Stimulated activated CD8-positive, alpha-beta memory T cell treated with anti-CD3 and anti-CD28 coated beads, Interleukin-7, amount 100 ng/mL, for 1 hour (primary cell): ENCODE data around the gene SLC25A45.

Experiments used
- DNase-seq, 2 donors: peaks; one replicate each; pipeline ENCODE4 v3.0.0-alpha.2; 2020; ENCODE audit warnings: low read depth in 2 of 2

Gene SLC25A45, protein sequence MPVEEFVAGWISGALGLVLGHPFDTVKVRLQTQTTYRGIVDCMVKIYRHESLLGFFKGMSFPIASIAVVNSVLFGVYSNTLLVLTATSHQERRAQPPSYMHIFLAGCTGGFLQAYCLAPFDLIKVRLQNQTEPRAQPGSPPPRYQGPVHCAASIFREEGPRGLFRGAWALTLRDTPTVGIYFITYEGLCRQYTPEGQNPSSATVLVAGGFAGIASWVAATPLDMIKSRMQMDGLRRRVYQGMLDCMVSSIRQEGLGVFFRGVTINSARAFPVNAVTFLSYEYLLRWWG

DNA sequence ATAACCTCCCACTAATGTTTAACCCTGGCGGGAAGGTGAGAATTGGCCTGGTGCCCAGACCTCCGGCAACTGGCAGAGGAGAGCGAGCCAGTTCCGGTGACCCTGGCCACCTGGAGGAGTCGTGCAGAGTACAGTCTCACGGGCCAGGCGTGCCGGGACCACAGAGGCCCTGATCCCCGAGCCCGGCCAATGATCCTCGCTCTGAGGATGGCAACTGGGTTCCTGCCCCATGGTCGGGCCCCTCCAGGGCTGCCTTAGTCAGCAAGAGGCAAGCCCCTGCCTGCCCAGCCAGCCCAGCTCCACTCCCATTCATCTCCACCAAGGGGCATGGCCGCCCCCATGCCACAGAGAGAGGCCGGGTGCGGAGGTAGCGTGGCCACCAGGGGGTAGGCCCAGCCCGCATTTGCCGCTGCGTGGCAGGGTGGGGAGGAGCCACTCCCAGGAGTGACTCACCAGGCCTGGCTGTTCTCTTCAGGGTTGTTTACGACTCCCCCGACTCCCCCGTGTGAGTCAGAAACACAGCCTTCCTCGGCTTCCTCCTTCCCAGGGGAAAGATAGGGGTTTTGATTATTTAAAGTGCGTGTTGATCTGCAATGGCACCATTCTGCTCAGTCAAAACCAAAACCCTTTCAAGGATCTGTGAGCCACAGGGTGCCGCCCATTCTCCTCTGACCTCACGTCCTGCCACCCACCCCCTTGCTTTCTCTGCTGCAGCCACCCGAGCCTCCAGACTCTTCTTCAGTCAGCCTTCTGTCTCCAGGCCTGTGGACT lies at the start of gene SLC25A45:
TSS of gene SLC25A45 (minus strand) at position 614 of the 771 bp plus-strand sequence. CDS start 695 bp downstream, outside the sequence.
- peak; percentile 78 to 81 for DNase-seq

DNA sequence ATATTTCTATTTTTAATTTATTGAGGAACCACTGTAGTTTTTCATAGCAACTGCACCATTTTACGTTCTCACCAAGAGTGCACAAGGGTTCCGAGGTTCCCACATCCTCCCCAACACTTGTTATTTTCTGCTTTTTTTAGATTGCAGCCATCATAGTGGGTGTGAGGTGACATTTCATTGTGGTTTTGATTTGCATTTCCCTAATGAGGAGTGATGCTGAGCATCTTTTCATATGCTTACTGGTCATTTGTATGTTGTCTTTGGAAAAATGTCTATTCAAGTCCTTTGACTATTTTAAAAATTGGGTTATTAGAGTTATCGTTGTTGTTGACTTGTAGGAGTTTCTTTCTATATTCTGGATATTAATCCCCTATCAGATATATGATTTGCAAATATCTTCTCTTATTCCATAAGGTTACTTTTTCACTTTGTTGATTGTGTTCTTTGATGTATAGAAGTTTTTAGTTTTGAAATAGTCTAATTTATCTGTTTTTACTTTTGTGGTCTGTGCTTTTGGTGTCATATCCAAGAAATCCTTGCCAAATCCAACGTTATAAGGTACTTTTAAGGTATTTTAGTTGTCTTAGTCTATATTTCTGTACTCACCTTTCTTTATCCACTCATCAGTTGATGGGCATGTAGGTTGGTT lies 49.1 kb upstream of the SLC25A45 start:
- no peak for DNase-seq

DNA sequence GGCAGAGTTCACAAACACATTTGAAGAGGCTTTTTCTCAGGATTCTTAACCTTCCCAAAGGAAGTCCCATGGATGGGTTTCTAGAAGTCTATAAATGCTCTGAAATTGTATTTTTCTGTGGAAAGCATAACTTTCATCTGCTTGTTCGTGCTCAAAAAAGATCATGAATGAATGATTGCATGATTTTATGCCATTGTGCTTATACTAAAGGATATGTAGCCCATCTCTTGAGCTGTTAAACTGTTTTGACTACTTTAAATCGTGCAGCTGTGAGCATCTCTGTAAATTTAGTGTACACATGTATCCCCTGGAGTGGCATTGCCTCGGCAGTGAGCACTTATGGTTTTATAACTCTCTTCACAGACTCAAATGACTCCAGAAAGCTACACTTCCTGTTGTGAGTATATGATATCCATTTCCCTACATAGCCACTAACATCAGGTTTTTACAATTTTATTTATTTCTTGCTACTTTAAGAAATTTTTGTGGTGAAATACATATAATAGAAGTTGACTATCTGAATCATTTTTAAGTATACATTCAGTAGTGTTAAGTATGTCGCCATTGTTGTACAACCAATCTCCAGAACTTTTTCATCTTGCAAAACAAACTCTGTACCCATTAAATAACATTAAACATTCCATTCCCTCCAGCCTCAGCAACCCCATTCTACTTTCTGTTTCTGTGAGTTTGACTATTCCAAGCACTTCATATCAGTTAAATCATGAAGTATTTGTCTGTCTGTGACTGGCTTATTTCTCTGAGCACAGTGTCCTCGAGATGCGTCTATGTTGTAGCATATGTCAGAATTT lies 48.2 kb upstream of the SLC25A45 start:
- no peak for DNase-seq

DNA sequence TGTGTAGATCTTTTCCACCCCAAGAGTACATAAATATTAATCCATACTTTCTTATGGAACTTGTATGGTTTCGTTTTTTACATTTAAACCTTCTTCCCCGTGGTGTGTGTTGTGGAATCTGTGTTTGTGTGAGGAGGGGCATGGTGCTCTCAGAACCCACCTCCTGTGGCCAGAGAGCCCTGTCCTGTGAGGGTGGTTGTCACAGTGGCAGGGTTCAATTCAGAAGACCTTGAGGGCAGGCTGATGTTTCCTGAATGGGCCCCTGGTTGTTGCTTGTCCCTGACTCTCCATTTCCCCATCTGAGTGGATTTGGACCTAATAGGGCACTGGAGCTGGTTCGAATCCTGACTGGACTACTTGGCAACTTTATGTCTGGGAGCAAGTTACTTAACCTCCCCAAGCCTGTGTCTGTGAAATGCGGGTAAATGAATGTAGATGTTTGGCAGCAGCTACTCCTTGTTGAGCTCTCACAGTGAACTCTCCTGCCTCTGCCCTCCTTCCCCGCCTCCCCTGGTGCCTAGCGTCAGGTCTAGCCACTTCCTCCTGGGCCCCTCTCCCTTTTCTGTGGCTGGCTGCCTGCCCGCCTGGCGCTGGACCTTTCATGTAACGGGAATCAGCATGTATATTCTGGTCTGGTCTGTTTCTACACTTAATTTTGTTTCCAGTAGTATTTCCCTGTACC lies 47.4 kb upstream of the SLC25A45 start:
- DNase-seq = no peak

DNA sequence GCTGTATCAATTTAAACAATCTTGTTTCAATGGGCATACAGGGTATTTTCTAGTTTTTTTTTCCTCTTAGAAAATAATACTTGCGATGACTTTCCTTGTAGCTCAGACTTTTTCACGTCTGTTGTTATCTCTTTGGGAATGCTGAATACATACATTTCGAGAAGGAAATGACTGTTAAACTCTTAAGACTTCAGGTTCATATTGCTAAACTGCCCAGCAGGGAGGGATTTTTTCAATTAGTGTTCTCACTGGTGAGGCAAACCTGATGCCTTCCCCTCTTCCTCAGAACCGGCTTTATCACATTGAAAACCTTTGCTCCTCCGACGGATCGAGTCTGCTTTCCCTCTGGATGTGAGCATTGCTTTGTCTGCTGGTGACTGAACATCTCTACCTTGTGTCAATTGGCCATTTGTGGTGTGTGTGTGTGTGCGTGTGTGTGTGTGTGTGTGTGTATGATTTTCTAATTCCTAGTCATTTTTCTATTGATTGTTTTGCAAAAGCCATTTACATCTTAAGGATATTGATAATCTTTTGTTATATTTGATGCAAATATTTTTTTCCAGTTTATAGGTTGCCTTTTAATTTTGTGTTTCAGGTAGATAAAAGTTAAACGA lies 46.7 kb upstream of the SLC25A45 start:
- no peak for DNase-seq

DNA sequence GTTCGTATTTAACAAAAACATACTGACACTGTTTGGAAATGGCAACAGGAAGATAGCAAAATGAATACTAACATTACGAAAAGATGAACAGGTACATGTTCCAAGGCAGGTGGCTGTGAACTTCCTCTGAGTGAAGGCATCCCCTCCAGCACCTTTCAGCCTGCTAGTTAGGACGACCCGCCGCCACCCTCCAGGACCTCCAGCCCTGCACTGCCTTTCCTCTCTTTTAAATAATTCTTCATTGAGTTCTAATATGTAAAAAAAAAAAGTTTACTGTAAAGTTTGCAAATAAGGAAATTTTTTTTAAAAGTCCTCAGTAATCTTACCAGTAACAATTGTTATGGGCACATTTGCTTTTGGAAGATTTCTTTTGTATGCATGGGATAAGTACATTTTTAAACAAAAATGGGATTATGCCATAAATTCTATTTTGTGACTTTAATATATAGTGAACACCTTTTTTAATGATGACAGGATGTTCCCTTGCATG lies 46.2 kb upstream of the SLC25A45 start:
- DNase-seq = no peak

DNA sequence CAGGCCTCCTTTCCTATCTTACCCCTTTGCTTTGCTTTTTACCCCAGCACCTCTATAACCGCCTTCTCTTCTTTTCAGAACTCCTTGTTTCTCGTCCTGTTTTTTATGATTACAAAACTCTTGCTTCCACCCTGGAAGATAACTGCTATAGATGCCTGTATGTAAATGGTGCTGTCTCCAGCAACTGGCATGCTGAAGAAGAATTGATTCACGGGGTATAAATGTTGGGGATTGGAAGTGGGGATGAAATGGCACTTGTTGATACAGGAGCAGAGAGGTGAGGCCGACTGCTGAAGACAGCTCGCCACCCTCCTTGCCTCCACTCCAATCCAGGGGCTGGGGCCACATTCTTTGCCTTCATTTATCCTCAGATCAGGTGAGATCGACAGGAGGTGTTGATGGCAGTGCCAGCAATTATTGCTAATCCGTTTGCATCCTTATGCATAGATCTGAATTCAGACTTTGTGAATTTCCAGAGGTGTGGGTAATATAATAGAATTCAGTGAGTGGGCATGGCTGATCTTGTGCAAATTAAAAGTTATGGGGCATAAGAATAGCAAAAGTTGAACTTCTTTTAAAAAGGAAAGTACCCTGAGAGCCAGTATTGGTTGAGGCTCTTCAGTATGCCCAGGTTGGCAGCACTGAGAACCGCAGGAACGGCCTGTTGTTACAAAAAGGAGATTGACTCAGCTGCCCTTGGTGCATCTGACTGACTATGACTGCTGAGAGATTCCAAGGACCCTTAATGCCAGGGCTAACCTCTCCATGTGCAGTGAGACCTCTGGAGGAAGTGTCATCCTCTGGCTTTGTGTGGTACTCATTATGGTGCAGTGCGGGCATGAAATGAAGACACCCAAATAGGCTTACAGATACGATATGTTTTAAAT lies 45.5 kb upstream of the SLC25A45 start:
- no peak for DNase-seq

DNA sequence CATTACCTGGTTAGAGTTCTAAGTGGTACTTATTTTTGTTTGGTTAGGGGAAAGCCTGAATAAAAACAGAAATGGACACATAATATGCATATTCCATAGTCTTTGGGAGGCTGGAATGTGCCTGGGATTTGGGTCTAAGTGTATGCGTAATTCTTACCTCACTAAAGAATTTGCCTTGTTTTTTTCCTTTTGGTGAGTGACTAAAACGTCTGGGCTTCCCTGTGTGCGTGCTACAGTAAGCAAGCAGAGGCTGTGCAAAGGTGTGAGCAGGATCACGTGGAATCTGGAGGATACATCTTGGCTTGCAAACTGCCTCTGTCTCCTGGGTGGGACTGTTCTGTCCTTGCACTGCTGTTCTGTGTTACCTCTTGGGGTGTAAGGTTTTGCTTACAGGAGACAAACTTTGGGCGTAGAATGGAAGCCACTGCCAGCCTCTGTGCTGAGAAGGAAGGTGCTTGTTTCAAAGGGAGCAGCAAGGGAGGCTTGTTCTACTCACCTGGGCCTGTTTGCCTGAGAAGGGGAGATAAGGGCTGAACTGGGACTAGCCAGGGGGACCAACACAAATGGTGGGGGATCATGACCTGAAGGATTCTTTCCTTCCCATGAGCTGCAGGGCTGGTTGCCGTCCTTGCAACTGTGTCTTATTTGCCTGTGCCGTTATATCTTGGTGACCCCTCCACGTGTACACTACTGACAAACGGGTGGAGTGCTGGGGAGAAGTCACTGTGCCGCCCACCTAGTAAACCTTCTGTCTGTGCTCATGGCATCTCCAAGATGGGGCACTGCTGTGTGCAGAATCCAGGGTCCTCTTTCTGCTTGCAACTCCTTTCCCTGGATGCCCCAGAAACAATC lies 44.6 kb upstream of the SLC25A45 start:
- DNase-seq = no peak

DNA sequence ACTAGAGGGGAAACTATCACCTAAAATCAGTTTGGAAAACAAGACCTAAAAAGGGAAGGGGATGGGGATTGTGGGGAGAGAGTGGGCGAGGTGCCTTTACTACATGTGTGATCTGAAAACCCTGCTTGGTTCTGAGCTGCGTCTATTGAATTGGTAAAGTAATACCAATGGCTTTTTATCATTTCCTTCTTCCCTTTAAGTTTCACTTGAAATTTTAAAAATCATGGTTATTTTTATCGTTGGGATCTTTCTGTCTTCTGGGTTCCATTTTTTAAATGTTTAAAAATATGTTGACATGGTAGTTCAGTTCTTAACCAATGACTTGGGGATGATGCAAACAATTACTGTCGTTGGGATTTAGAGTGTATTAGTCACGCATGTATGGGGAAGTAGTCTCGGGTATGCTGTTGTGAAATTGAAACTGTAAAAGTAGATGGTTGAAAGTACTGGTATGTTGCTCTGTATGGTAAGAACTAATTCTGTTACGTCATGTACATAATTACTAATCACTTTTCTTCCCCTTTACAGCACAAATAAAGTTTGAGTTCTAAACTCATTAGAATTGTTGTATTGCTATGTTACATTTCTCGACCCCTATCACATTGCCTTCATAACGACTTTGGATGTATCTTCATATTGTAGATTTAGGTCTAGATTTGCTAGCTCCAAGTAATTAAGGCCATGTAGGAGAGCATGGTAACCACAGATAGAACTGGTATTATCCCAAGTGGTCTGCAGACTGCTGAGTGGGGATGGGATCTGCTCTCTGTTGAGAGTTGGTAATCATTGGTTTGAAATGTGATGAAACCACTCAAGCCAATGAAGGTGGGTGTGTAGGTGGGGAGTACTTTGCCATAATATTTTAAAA lies 43.8 kb upstream of the SLC25A45 start:
- DNase-seq = no peak

DNA sequence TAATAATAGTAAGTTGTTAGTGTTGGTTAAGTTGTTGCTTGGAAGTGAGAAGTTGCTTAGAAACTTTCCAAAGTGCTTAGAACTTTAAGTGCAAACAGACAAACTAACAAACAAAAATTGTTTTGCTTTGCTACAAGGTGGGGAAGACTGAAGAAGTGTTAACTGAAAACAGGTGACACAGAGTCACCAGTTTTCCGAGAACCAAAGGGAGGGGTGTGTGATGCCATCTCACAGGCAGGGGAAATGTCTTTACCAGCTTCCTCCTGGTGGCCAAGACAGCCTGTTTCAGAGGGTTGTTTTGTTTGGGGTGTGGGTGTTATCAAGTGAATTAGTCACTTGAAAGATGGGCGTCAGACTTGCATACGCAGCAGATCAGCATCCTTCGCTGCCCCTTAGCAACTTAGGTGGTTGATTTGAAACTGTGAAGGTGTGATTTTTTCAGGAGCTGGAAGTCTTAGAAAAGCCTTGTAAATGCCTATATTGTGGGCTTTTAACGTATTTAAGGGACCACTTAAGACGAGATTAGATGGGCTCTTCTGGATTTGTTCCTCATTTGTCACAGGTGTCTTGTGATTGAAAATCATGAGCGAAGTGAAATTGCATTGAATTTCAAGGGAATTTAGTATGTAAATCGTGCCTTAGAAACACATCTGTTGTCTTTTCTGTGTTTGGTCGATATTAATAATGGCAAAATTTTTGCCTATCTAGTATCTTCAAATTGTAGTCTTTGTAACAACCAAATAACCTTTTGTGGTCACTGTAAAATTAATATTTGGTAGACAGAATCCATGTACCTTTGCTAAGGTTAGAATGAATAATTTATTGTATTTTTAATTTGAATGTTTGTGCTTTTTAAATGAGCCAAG lies 42.9 kb upstream of the SLC25A45 start:
- DNase-seq = peak; percentile 65 to 69

DNA sequence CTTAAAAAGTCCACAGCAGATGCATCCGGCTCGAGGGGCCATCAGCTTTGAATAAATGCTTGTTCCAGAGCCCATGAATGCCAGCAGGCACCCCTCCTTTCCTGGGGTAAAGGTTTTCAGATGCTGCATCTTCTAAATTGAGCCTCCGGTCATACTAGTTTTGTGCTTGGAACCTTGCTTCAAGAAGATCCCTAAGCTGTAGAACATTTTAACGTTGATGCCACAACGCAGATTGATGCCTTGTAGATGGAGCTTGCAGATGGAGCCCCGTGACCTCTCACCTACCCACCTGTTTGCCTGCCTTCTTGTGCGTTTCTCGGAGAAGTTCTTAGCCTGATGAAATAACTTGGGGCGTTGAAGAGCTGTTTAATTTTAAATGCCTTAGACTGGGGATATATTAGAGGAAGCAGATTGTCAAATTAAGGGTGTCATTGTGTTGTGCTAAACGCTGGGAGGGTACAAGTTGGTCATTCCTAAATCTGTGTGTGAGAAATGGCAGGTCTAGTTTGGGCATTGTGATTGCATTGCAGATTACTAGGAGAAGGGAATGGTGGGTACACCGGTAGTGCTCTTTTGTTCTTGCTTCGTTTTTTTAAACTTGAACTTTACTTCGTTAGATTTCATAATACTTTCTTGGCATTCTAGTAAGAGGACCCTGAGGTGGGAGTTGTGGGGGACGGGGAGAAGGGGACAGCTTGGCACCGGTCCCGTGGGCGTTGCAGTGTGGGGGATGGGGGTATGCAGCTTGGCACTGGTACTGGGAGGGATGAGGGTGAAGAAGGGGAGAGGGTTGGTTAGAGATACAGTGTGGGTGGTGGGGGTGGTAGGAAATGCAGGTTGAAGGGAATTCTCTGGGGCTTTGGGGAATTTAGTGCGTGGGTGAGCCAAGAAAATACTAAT lies 42.0 kb upstream of the SLC25A45 start:
- DNase-seq = no peak

DNA sequence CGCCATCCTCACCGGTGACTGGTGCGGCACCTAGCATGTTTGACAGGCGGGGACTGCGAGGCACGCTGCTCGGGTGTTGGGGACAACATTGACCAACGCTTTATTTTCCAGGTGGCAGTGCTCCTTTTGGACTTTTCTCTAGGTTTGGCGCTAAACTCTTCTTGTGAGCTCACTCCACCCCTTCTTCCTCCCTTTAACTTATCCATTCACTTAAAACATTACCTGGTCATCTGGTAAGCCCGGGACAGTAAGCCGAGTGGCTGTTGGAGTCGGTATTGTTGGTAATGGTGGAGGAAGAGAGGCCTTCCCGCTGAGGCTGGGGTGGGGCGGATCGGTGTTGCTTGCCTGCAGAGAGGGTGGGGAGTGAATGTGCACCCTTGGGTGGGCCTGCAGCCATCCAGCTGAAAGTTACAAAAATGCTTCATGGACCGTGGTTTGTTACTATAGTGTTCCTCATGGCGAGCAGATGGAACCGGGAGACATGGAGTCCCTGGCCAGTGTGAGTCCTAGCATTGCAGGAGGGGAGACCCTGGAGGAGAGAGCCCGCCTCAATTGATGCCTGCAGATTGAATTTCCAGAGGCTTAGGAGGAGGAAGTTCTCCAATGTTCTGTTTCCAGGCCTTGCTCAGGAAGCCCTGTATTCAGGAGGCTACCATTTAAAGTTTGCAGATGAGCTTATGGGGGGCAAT lies 41.2 kb upstream of the SLC25A45 start:
- no peak for DNase-seq

DNA sequence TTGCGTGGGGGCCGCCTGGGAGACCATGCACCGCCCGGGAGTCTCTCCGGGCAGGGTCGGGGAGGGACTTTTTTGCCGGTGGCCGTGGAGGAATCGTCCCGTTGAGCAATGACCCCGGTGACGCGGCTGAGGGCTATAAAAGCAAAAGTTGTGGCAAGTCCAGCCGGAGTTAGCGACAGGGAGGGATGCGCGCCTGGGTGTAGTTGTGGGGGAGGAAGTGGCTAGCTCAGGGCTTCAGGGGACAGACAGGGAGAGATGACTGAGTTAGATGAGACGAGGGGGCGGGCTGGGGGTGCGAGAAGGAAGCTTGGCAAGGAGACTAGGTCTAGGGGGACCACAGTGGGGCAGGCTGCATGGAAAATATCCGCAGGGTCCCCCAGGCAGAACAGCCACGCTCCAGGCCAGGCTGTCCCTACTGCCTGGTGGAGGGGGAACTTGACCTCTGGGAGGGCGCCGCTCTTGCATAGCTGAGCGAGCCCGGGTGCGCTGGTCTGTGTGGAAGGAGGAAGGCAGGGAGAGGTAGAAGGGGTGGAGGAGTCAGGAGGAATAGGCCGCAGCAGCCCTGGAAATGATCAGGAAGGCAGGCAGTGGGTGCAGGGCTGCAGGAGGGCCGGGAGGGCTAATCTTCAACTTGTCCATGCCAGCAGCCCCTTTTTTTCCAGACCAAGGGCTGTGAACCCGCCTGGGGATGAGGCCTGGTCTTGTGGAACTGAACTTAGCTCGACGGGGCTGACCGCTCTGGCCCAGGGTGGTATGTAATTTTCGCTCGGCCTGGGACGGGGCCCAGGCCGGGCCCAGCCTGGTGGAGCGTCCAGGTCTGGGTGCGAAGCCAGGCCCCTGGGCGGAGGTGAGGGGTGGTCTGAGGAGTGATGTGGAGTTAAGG lies 40.4 kb upstream of the SLC25A45 start, which contains the start of gene NEAT1:
TSS of gene NEAT1 (plus strand) at position 166 of the 883 bp plus-strand sequence.
- DNase-seq = peak; percentile 86 to 90
